Measurements from ENCODE around the gene MYOD1. TPM values are rescaled to one million over a fixed set of nuclear protein-coding genes. Genes with fewer than 3 reads are reported as not detected.

The MYOD1 gene
- total and polyA plus RNA-seq, 2 of the 13 experiments (the other 11 are each of a cell fraction or from before 2014, with no cell fraction given), result not detected

GRCh38 chr11:17700991-17701390 lies 18.4 kb upstream of the MYOD1 start:
- intact Hi-C loops (cut with micrococcal nuclease; ENCODE audit: unreplicated experiment), result no loop called here
- WGBS (ENCODE audit: low lambda C conversion rate), result 4% methylated on average over 4 of the region's 4 CpGs
- no peak for FAIRE-seq

GRCh38 chr11:17702876-17703275 lies 16.5 kb upstream of the MYOD1 start:
- 8% methylated on average over 5 of the region's 5 CpGs for WGBS (ENCODE audit: low lambda C conversion rate)
- CTCF ChIA-PET (ENCODE audit: low intra/inter-chr PET ratio, low total read pairs), result no interaction called here
- TF ChIP-seq ZNF282 (IDR thresholded peaks at IDR 0.05; ENCODE audit: partially characterized antibody), result no peak
- TF ChIP-seq SPEN (CRISPR knock-in tag; IDR thresholded peaks at IDR 0.05; ENCODE audit: low read depth), result no peak
- no peak for TF ChIP-seq IRF2 (CRISPR knock-in tag; IDR thresholded peaks at IDR 0.05)
- TF ChIP-seq GABPB1 (CRISPR knock-in tag; IDR thresholded peaks at IDR 0.05), result no peak
- no peak for TF ChIP-seq ZNF878 (CRISPR knock-in tag; IDR thresholded peaks at IDR 0.05)
- TF ChIP-seq ZNF629 (CRISPR knock-in tag; conservative IDR thresholded peaks at IDR 0.05), result no peak
- no peak for TF ChIP-seq NCOA2 (CRISPR knock-in tag; IDR thresholded peaks at IDR 0.05)
- TF ChIP-seq AHR (CRISPR knock-in tag; IDR thresholded peaks at IDR 0.05), result no peak
- TF ChIP-seq ZNF224 (CRISPR knock-in tag; IDR thresholded peaks at IDR 0.05), result no peak
- TF ChIP-seq MIER2 (CRISPR knock-in tag; IDR thresholded peaks at IDR 0.05), result no peak
- no peak for TF ChIP-seq ZNF749 (CRISPR knock-in tag; IDR thresholded peaks at IDR 0.05; ENCODE audit: borderline replicate concordance)
- no peak for TF ChIP-seq SNAPC4 (CRISPR knock-in tag; IDR thresholded peaks at IDR 0.05)
- no peak for TF ChIP-seq MZF1 (CRISPR knock-in tag; IDR thresholded peaks at IDR 0.05; ENCODE audit: borderline replicate concordance)
- TF ChIP-seq FIP1L1 (IDR thresholded peaks at IDR 0.05; ENCODE audit: borderline replicate concordance, insufficient read depth, low read depth, low read length), result no peak

More at GRCh38 chr11:17700991-17701390, 18.4 kb upstream of the MYOD1 start:
- H3K27me3 ChIP-seq (ENCODE audit: control insufficient read depth in 1 of 2, insufficient read depth in 2 of 2, low read length in 2 of 2), result peaks cover 6 to 17% of the 10 kb centered on the region in 2 experiments; a peak in 3 of 5 replicates
- no peak overlapping the region for H3K9ac ChIP-seq (ENCODE audit: insufficient read depth, low read depth, low read length)
- no peak overlapping the region for H3K27ac ChIP-seq (ENCODE audit: extremely low read length, insufficient read depth, low read length)
- TF ChIP-seq RAD21 (CRISPR knock-in tag; IDR thresholded peaks at IDR 0.05) (no peak), TOPORS (CRISPR knock-in tag; IDR thresholded peaks at IDR 0.05) (no peak), HCFC1 (IDR thresholded peaks at IDR 0.05; ENCODE audit: low read depth, low read length) (no peak), RXRA (CRISPR knock-in tag; IDR thresholded peaks at IDR 0.05) (no peak), CHD2 (IDR thresholded peaks at IDR 0.05; ENCODE audit: low read depth, low read length) (no peak), ZFX (CRISPR knock-in tag; IDR thresholded peaks at IDR 0.05; ENCODE audit: low read depth) (no peak), ZSCAN9 (CRISPR knock-in tag; IDR thresholded peaks at IDR 0.05; ENCODE audit: borderline replicate concordance) (no peak), ZSCAN20 (CRISPR knock-in tag; IDR thresholded peaks at IDR 0.05; ENCODE audit: borderline replicate concordance) (no peak)
- ATAC-seq, result no peak
- no peaks in the 10 kb centered on the region for H3K79me2 ChIP-seq (ENCODE audit: insufficient read depth, low read length)
- H2AFZ ChIP-seq (ENCODE audit: low read length), result no peak overlapping the region
- in situ Hi-C loops (cut with HindIII; ENCODE audit: extremely low pct_ligation_motif_present, low pct_unique_long_range_greater_than_20kb), result no loop called here
- no peaks in the 10 kb centered on the region; the same call in 1 of the 2 replicates for H3K9me3 ChIP-seq (ENCODE audit: low read length)
- H3K4me1 ChIP-seq (ENCODE audit: insufficient read depth, low read length), result no peaks in the 10 kb centered on the region
- H3K4me3 ChIP-seq (replicated peaks in 1 of 3; ENCODE audit: insufficient read depth in 1 of 3, low read depth in 2 of 3, low read length in 3 of 3), result no peak overlapping the region
- no peak overlapping the region for H3K4me2 ChIP-seq (ENCODE audit: low read depth, low read length)
- POLR2A ChIA-PET, result no interaction called here
- BruUV-seq (replicated peaks), result no TSS peak
- DNase-seq (ENCODE audit: low spot score), result no peak
- H3K36me3 ChIP-seq (replicated peaks in 1 of 2; ENCODE audit: control insufficient read depth in 1 of 2, insufficient read depth in 2 of 2, low read length in 2 of 2), result no peaks in the 10 kb centered on the region
- no peaks in the 10 kb centered on the region for H4K20me1 ChIP-seq (ENCODE audit: insufficient read depth, low read length)
- CTCF ChIA-PET (ENCODE audit: low intra/inter-chr PET ratio, low total read pairs), result no interaction called here

More at GRCh38 chr11:17702876-17703275, 16.5 kb upstream of the MYOD1 start:
- POLR2A ChIA-PET, result no interaction called here
- Histone ChIP-seq H2AFZ (ENCODE audit: low read length) (no peak overlapping the region), H3K4me1 (ENCODE audit: insufficient read depth, low read length) (no peaks in the 10 kb centered on the region), H3K9ac (ENCODE audit: insufficient read depth, low read depth, low read length) (no peak overlapping the region), H3K9me3 (ENCODE audit: low read length) (no peaks in the 10 kb centered on the region; the same call in 1 of the 2 replicates), H4K20me1 (ENCODE audit: insufficient read depth, low read length) (no peaks in the 10 kb centered on the region), H3K27ac (ENCODE audit: extremely low read length, insufficient read depth, low read length) (no peak overlapping the region), H3K36me3 (replicated peaks in 1 of 2; ENCODE audit: control insufficient read depth in 1 of 2, insufficient read depth in 2 of 2, low read length in 2 of 2) (no peaks in the 10 kb centered on the region), H3K4me2 (ENCODE audit: low read depth, low read length) (no peak overlapping the region), H3K4me3 (replicated peaks in 1 of 3; ENCODE audit: insufficient read depth in 1 of 3, low read depth in 2 of 3, low read length in 3 of 3) (no peak overlapping the region), H3K79me2 (ENCODE audit: insufficient read depth, low read length) (no peaks in the 10 kb centered on the region), H3K27me3 (ENCODE audit: control insufficient read depth in 1 of 2, insufficient read depth in 2 of 2, low read length in 2 of 2) (peaks cover 3 to 12% of the 10 kb centered on the region in 2 experiments; a peak in 4 of 5 replicates)
- BruUV-seq (replicated peaks), result no TSS peak
- FAIRE-seq (no peak), ATAC-seq (no peak), DNase-seq (ENCODE audit: low spot score) (no peak)
- intact Hi-C loops (cut with micrococcal nuclease; ENCODE audit: unreplicated experiment) (no loop called here), in situ Hi-C loops (cut with HindIII; ENCODE audit: extremely low pct_ligation_motif_present, low pct_unique_long_range_greater_than_20kb) (no loop called here)
